ENCODE data around the gene MTPN.

The MTPN gene

GRCh38 chr7:135977007-135977741 lies at the start of gene MTPN:
TSS of gene MTPN (minus strand) at chr7:135977359. CDS start at chr7:135977100, 259 bp downstream.
- Histone ChIP-seq H3K27ac (ENCODE audit: low read length) (peak within 1 kb of the TSS; percentile 67; the same call in 1 of the 2 replicates), H3K4me2 (ENCODE audit: low read depth, low read length) (peak within 1 kb of the TSS; percentile 90), H3K36me3 (replicated peaks; ENCODE audit: insufficient read depth, low read length) (no peaks in the 10 kb centered on the region), H3K27me3 (replicated peaks; ENCODE audit: insufficient read depth, low read length) (peaks cover 18% of the 10 kb centered on the region), H3K9me2 (replicated peaks; ENCODE audit: insufficient read depth, low read length) (no peaks in the 10 kb centered on the region), H4K20me1 (ENCODE audit: insufficient read depth, low read length) (peaks cover 43% of the 10 kb centered on the region), H3K79me2 (ENCODE audit: low read length) (peaks cover 50% of the 10 kb centered on the region), H2AFZ (ENCODE audit: low read length) (peak within 1 kb of the TSS; percentile 91), H3F3A (ENCODE audit: insufficient read depth, low read length) (peaks cover 38% of the 10 kb centered on the region), H3K9ac (ENCODE audit: low read length) (peak within 1 kb of the TSS; percentile 74), H3K4me3 (ENCODE audit: low read length) (peak within 1 kb of the TSS; percentile 97), H3K4me1 (ENCODE audit: low read length) (peaks cover 49% of the 10 kb centered on the region), H3K9me3 (replicated peaks; ENCODE audit: insufficient read depth, low read length) (no peaks in the 10 kb centered on the region)
- DNase-seq, result peak; percentile 98
- no peak for TF ChIP-seq EZH2phosphoT487 (IDR thresholded peaks at IDR 0.05; ENCODE audit: low read length)

GRCh38 chr7:136026209-136026608 lies 49.0 kb upstream of the MTPN start:
- Histone ChIP-seq H3K4me1 (ENCODE audit: low read length) (peaks cover 5% of the 10 kb centered on the region), H3K4me2 (ENCODE audit: low read depth, low read length) (no peak overlapping the region), H3K9me2 (replicated peaks; ENCODE audit: insufficient read depth, low read length) (no peaks in the 10 kb centered on the region), H4K20me1 (ENCODE audit: insufficient read depth, low read length) (no peaks in the 10 kb centered on the region), H3K79me2 (ENCODE audit: low read length) (no peaks in the 10 kb centered on the region), H3K9ac (ENCODE audit: low read length) (no peak overlapping the region), H3K36me3 (replicated peaks; ENCODE audit: insufficient read depth, low read length) (no peaks in the 10 kb centered on the region), H2AFZ (ENCODE audit: low read length) (no peak overlapping the region), H3K27ac (ENCODE audit: low read length) (no peak overlapping the region), H3F3A (ENCODE audit: insufficient read depth, low read length) (peaks cover 2% of the 10 kb centered on the region), H3K27me3 (replicated peaks; ENCODE audit: insufficient read depth, low read length) (no peaks in the 10 kb centered on the region; the same call in 1 of the 2 replicates), H3K9me3 (replicated peaks; ENCODE audit: insufficient read depth, low read length) (no peaks in the 10 kb centered on the region), H3K4me3 (ENCODE audit: low read length) (no peak overlapping the region)
- TF ChIP-seq EZH2phosphoT487 (IDR thresholded peaks at IDR 0.05; ENCODE audit: low read length) (no peak), CTCF (IDR thresholded peaks at IDR 0.05; ENCODE audit: low read length) (no peak), EZH2 (optimal IDR thresholded peaks at IDR 0.05; ENCODE audit: low read depth, low read length) (no peak)
- no peak for DNase-seq

GRCh38 chr7:136023134-136023869 lies 46.1 kb upstream of the MTPN start:
- no peak overlapping the region for H3K27ac ChIP-seq (ENCODE audit: low read length)

GRCh38 chr7:136020556-136020955 lies 43.4 kb upstream of the MTPN start:
- no peak for TF ChIP-seq CTCF (IDR thresholded peaks at IDR 0.05; ENCODE audit: low read length)
- TF ChIP-seq EZH2 (optimal IDR thresholded peaks at IDR 0.05; ENCODE audit: low read depth, low read length), result no peak
- no peak for TF ChIP-seq EZH2phosphoT487 (IDR thresholded peaks at IDR 0.05; ENCODE audit: low read length)
- Histone ChIP-seq H3K9ac (ENCODE audit: low read length) (no peak overlapping the region), H3K4me3 (ENCODE audit: low read length) (no peak overlapping the region), H3K27ac (ENCODE audit: low read length) (no peak overlapping the region), H3K4me1 (ENCODE audit: low read length) (no peaks in the 10 kb centered on the region), H3K4me2 (ENCODE audit: low read depth, low read length) (no peak overlapping the region), H3K36me3 (replicated peaks; ENCODE audit: insufficient read depth, low read length) (no peaks in the 10 kb centered on the region), H3K27me3 (replicated peaks; ENCODE audit: insufficient read depth, low read length) (no peaks in the 10 kb centered on the region), H3K79me2 (ENCODE audit: low read length) (no peaks in the 10 kb centered on the region), H3K9me2 (replicated peaks; ENCODE audit: insufficient read depth, low read length) (no peaks in the 10 kb centered on the region), H3F3A (ENCODE audit: insufficient read depth, low read length) (no peaks in the 10 kb centered on the region), H3K9me3 (replicated peaks; ENCODE audit: insufficient read depth, low read length) (no peaks in the 10 kb centered on the region), H2AFZ (ENCODE audit: low read length) (no peak overlapping the region), H4K20me1 (ENCODE audit: insufficient read depth, low read length) (no peaks in the 10 kb centered on the region)
- no peak for DNase-seq

More at GRCh38 chr7:136023134-136023869, 46.1 kb upstream of the MTPN start:
- no peaks in the 10 kb centered on the region for H3K9me2 ChIP-seq (replicated peaks; ENCODE audit: insufficient read depth, low read length)
- H4K20me1 ChIP-seq (ENCODE audit: insufficient read depth, low read length), result no peaks in the 10 kb centered on the region
- no peak overlapping the region for H3K4me2 ChIP-seq (ENCODE audit: low read depth, low read length)
- no peak overlapping the region for H3K4me3 ChIP-seq (ENCODE audit: low read length)
- no peaks in the 10 kb centered on the region for H3K79me2 ChIP-seq (ENCODE audit: low read length)
- H2AFZ ChIP-seq (ENCODE audit: low read length), result no peak overlapping the region
- no peak for DNase-seq
- H3K4me1 ChIP-seq (ENCODE audit: low read length), result no peaks in the 10 kb centered on the region
- H3K9ac ChIP-seq (ENCODE audit: low read length), result no peak overlapping the region
- H3K9me3 ChIP-seq (replicated peaks; ENCODE audit: insufficient read depth, low read length), result no peaks in the 10 kb centered on the region
- H3K27me3 ChIP-seq (replicated peaks; ENCODE audit: insufficient read depth, low read length), result no peaks in the 10 kb centered on the region; the same call in 1 of the 2 replicates
- H3K36me3 ChIP-seq (replicated peaks; ENCODE audit: insufficient read depth, low read length), result no peaks in the 10 kb centered on the region
- TF ChIP-seq EZH2phosphoT487 (IDR thresholded peaks at IDR 0.05; ENCODE audit: low read length), result no peak
- H3F3A ChIP-seq (ENCODE audit: insufficient read depth, low read length), result no peaks in the 10 kb centered on the region

Data from MM.1S (cell line).